ENCODE results near the gene ARRB2. TPM values are rescaled to one million over a fixed set of nuclear protein-coding genes. Genes with fewer than 3 reads are reported as not detected.

The ARRB2 gene
- total RNA-seq, 1 donor from 2014 or later, result 189 TPM

DNA sequence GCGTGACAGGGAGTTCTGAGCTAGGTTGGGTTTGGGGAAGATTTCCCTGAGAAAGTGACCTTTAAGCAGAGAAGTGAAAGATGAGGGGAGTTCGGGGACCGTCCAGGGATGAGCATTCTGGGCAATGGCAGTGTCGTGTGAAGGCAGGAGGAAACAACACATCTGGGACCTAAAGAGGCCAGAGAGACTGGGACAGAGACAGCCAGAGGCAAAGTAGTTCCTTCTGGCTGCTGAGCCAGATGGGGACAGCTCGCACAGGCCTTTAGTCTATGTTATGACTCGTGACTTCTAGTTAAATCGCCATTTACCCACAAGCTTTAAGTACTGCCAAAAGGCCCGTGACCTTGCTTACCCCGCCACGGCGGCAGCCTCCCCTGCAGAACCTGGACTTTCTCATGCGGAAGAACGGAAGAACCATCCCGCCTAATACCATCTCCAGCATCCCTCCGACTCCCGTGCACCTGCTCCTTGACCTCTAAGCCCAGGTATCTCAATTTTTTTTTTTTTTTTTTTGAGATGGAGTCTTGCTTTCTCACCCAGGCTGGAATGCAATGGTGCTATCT lies 12.3 kb downstream of the ARRB2 start:
- Mint-ChIP-seq H3K36me3 (ENCODE audit: low read depth) (peaks cover 42% of the 10 kb centered on the region), H3K4me1 (peaks cover 21% of the 10 kb centered on the region)

DNA sequence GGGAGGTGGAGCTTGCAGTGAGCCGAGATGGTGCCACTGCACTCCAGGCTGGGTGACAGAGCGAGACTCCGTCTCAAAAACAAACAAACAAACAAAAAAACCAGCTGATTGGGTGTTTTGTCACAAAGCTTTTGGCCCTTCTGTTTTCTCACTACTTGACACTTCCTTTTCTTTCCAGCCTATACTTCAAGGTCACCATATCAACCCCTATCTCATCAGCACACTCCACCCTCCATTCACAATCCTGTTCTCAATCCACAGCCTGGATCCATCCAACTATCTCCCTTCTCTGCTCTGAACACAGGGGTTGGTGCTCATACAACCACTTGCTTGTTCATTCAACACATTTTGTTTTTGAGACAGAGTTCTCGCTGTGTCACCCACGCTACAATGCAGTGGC lies 14.2 kb downstream of the ARRB2 start:
- Mint-ChIP-seq H3K27ac (no peak overlapping the region), H3K4me3 (no peak overlapping the region), H3K9me3 (no peaks in the 10 kb centered on the region), H3K4me1 (peaks cover 30% of the 10 kb centered on the region), H3K27me3 (no peaks in the 10 kb centered on the region), H3K36me3 (ENCODE audit: low read depth) (peaks cover 25% of the 10 kb centered on the region)
- DNase-seq, result no peak
- intact Hi-C loops (cut with micrococcal nuclease), result no loop called here

More for the DNA sequence above, 12.3 kb downstream of the ARRB2 start:
- Mint-ChIP-seq H3K27me3 (no peaks in the 10 kb centered on the region), H3K27ac (peak overlapping the region; percentile 47), H3K4me3 (no peak overlapping the region), H3K9me3 (no peaks in the 10 kb centered on the region)
- intact Hi-C loops (cut with micrococcal nuclease), result no loop called here
- DNase-seq, result no peak

DNA sequence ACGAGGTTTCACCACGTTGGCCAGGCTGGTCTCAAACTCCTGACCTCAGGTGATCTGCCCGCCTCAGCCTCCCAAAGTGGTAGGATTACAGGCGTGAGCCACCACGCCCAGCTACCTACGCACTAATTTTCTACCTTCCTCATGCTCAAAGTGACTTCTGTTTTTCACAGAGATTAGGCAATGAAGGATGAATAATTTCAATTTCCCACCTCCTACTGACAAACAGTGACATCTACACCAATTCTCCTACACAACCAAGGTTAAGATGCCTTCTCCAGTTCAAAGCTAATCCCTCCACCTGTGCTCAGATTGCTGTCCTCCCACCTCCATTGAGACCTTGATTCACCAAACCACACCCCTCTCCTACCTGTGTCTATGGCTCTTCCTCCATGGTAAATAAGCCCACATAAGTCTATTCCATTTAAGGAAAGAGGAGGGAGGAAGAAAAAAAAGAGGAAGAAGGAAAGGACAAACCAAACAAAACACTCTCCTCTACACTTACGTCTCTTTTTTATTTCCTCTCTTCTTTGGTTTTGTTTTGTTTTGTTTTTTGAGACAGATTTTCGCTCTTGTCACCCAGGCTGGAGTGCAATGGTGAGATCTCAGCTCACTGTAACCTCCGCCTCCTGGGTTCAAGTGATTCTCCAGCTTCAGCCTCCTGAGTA lies 15.3 kb downstream of the ARRB2 start:
- no peak overlapping the region for H3K4me3 Mint-ChIP-seq
- H3K36me3 Mint-ChIP-seq (ENCODE audit: low read depth), result peaks cover 15% of the 10 kb centered on the region
- peaks cover 35% of the 10 kb centered on the region for H3K4me1 Mint-ChIP-seq

DNA sequence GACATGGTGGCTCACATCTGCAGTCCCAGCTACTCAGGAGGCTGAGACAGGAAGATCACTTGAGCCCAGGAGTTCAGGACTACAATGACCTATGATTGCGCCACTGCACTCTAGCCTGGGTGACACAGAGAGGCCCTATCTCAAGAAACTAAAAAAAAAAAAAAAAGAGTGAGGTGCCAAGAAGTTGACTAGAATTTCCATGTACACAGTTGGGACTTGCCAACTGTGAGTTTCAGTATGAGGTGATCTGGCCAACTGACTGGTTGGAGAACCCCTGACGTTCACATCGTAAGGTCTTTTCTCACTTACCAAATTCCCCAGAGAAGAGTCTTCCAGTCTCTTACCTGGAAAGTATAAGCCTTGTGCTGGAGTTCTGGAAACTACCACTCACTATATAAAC lies 17.7 kb downstream of the ARRB2 start:
- no peak for DNase-seq
- intact Hi-C loops (cut with micrococcal nuclease), result loop anchor here (1.0 kb wide), 1 partner anchor 13 kb away; no protein-coding TSS in a partner anchor
- Mint-ChIP-seq H3K27me3 (no peaks in the 10 kb centered on the region), H3K27ac (peak overlapping the region; percentile 96), H3K4me3 (peak overlapping the region; percentile 46), H3K4me1 (peaks cover 39% of the 10 kb centered on the region), H3K9me3 (no peaks in the 10 kb centered on the region), H3K36me3 (ENCODE audit: low read depth) (no peaks in the 10 kb centered on the region)

More for the DNA sequence above, 15.3 kb downstream of the ARRB2 start:
- no peaks in the 10 kb centered on the region for H3K9me3 Mint-ChIP-seq
- peak overlapping the region; percentile 22 for H3K27ac Mint-ChIP-seq
- no peaks in the 10 kb centered on the region for H3K27me3 Mint-ChIP-seq
- intact Hi-C loops (cut with micrococcal nuclease), result no loop called here
- DNase-seq, result no peak

DNA sequence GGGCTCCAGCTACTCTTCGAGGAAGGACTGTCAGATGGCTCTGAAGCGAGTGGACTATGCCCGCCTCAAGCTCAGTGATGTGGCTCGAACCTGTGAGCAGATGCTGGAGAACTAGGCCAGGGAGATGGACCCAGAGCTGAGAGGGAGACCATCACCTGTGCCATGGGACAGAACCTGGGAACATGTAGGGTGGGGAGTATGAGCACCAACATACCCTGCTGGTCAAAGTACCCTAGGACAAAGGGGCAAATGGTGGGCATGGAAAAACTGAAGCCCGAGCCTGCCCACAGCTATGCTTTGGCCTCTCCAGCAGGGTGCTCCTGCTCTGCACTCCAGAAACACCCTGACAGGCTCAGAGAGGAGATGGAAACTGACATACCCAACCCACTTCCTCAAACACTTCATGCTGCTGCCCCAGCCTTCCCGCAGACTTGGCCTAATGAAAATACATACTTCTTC lies 22.7 kb downstream of the ARRB2 start:
- peaks cover 38% of the 10 kb centered on the region for H3K4me1 Mint-ChIP-seq
- peak; percentile 77 for DNase-seq
- peaks cover 5% of the 10 kb centered on the region for H3K27me3 Mint-ChIP-seq
- H3K27ac Mint-ChIP-seq, result peak overlapping the region; percentile 66
- H3K4me3 Mint-ChIP-seq, result peak overlapping the region; percentile 45
- peaks cover 3% of the 10 kb centered on the region for H3K36me3 Mint-ChIP-seq (ENCODE audit: low read depth)
- intact Hi-C loops (cut with micrococcal nuclease), result loop anchor here (2.0 kb wide), 1 partner anchor 156 kb away; no protein-coding TSS in a partner anchor
- H3K9me3 Mint-ChIP-seq, result no peaks in the 10 kb centered on the region

DNA sequence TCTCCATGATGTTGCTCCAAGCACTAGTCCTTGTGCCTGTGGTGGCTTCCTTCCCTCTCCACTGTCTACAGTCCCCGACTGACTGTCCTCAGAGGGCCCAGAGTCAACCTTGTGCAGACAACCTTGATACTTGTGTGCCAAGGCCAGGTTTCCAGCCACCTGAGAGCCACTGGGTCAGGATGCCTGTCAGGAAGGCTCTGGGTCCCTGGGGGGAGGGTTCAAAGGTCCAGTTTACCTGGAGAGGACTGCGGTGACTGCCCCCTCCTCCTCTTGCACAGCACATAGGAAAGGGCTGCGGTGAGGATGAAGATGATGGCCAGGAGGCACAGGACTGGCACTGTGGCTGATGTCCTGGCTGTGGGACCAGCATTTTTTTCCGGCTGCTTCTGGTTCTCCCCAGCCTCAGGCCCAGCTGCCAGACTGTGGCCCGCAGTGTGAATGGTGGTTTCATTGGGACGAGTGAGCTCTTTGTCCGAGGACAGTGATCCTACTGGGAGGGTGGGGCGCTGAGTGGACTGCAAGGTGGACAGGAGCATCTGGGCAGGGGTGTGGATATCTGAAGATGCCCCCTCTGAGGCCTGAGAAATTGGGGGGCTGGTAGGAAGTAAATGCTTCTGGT lies 24.5 kb downstream of the ARRB2 start:
- Mint-ChIP-seq H3K4me1 (peaks cover 38% of the 10 kb centered on the region), H3K4me3 (no peak overlapping the region), H3K27ac (no peak overlapping the region), H3K36me3 (ENCODE audit: low read depth) (peaks cover 3% of the 10 kb centered on the region), H3K9me3 (no peaks in the 10 kb centered on the region), H3K27me3 (peaks cover 17% of the 10 kb centered on the region)
- intact Hi-C loops (cut with micrococcal nuclease), result no loop called here
- DNase-seq, result no peak

DNA sequence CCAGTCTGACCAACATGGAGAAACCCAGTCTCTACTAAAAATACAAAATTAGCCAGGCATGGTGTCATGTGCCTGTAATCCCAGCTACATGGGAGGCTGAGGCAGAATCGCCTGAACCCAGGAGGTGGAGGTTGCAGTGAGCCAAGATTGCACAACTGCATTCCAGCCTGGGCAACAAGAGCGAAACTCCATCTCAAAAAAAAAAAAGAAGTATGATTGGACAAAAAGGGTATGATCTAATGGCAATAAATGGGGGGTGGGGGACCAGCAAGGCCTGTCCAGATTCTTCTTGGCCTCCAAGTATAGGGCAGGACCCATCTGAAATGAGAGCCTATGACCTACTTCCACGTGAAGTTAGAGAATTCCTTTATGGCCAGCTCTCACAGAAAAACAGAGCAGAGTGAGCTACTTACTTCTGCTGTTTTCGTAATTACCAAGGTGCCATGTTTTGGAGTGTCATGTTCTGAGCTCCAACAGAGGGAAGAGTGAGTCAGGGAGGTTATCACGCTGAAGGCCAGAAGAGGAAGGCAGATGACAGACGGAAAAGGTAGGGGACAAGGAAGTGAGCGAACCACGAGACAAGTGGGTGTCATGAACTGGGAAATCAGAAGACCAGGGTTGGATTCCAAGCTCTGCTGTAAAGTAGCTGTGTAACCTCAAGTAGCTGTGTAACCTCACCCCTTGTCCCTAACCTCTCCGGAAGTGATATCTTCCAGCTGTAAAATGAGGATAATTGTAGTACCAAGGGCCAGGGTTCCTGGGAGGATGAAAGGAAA lies 25.6 kb downstream of the ARRB2 start:
- peaks cover 26% of the 10 kb centered on the region for H3K27me3 Mint-ChIP-seq
- H3K4me1 Mint-ChIP-seq, result peaks cover 34% of the 10 kb centered on the region
- no peak for DNase-seq
- no peak overlapping the region for H3K27ac Mint-ChIP-seq
- H3K36me3 Mint-ChIP-seq (ENCODE audit: low read depth), result peaks cover 3% of the 10 kb centered on the region
- H3K4me3 Mint-ChIP-seq, result no peak overlapping the region
- intact Hi-C loops (cut with micrococcal nuclease), result no loop called here
- H3K9me3 Mint-ChIP-seq, result no peaks in the 10 kb centered on the region

DNA sequence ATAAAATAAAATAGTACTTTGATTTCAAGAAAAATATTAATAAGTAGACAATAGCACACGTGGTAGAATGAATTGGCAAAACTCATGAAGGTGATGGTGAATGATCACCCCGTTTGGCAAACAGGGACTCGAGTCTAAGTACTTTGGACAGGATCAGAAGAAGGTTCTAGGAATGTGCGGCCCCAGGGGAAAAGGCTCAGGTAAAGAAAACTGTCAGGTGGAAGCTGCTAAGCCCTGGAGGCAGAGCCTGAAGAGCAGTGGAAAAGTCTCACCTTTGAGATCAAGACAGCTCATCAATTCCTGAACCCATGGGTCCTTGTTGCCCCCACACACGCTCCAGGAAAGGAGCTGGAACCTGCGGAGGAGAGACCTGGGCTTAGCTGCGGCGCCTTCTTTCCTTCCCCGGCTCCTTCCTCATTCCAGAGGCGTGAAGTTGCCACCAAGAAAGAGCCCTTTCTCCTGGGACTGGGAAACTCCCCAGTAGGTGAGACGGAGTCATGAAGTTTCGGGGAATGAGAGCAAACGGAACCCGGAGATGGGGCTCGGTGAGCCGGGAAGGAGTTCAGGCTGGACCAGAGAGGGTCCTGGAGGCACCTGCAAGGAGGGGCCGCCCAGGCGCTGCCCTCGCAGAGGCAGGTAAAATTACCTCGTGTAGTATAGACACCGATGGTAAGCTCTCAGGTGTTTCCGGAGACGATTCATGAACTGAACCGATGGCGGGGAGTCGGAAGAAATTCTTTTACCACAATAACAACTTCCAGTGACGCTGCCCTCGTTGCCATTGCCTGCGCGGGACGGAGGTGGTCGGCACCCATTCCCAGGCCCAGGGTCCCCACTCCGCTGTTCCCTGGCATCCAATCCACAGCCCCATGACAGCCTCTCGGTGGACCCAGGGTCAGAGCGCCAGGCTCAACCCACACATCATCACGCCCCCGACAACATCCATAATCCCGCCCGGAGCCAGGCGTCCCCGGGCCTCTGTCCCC lies 28.0 kb downstream of the ARRB2 start:
- Mint-ChIP-seq H3K9me3 (no peaks in the 10 kb centered on the region), H3K27ac (peak overlapping the region; percentile 48), H3K4me3 (peak overlapping the region; percentile 81), H3K4me1 (peaks cover 25% of the 10 kb centered on the region), H3K27me3 (peaks cover 35% of the 10 kb centered on the region), H3K36me3 (ENCODE audit: low read depth) (peaks cover 2% of the 10 kb centered on the region)
- intact Hi-C loops (cut with micrococcal nuclease), result no loop called here
- DNase-seq, result peak; percentile 71

DNA sequence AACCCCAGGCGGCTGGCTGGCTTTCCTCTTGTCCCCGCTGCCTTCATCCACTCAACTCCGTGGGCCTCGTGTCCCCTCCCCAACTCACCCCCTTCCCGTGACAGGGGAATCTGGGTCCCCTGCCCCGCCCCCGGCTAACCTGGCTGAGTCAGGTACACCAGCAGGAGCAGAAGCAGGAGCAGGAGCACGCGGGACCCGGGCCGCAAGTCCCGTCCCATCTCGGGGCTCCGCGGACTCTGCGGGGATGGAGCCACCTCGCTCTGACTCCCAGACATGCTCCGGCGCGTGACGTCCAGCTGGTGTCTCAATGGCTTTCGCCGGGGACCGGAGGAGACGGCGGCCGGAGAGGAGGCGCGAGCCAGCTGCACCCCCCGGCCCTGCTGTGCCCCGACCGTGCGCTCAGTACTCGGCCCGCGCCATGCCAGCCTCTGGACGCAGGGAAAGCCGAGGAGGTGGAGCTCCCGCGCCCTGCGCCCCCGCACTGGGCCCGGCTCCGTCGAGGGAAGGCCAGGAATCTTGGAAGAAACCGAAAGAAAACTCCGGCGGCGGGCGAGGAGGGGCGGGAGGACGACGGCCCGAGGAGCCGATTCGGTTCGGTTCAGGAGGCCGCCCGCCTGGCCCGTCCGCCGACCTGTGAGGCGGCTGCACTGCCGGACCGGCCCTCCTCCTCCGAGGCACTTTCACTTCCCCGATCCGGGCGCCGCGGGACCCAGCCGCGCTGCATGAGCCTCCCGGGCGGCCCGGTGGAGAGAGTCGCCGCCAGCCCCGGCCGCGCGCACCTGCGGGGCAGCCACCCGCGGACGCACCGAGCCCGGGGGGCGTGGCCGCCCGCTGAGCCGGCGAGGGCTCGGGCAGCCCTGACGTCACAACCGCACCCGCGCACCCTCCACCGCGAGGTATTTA lies 28.9 kb downstream of the ARRB2 start, which contains the start of the genes CXCL16 and ZMYND15:
CXCL16 (minus strand) TSS at position 807 of the 903 bp plus-strand sequence; CDS start at position 218, 589 bp downstream.
ZMYND15 (plus strand) TSS at position 712 of the 903 bp plus-strand sequence. CDS start 716 bp downstream, outside the sequence.
- Mint-ChIP-seq H3K27me3 (peaks cover 37% of the 10 kb centered on the region), H3K27ac (peak within 1 kb of the TSS; percentile 48), H3K9me3 (no peaks in the 10 kb centered on the region), H3K4me3 (peak within 1 kb of the TSS; percentile 85), H3K4me1 (peaks cover 22% of the 10 kb centered on the region), H3K36me3 (ENCODE audit: low read depth) (no peaks in the 10 kb centered on the region)
- DNase-seq, result peak; percentile 89
- intact Hi-C loops (cut with micrococcal nuclease), result no loop called here

DNA sequence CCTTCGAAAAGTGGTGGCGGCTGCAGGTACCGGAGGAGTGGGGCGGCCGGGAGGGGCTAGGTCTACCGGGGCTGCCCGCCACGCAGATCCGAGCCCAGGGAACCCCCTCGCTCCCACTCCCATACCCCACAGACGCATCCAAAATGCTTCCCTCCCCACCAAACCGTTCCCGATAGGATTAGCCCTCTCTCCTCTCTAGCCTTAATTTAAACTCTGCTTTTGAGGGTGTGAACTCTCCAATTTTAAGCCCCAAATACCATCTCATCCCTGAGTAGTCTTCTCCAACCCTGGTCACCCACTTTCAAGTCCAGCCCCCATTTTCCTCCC lies 29.6 kb downstream of the ARRB2 start:
- intact Hi-C loops (cut with micrococcal nuclease), result no loop called here
- Mint-ChIP-seq H3K27me3 (peaks cover 37% of the 10 kb centered on the region), H3K4me3 (peak overlapping the region; percentile 85), H3K36me3 (ENCODE audit: low read depth) (no peaks in the 10 kb centered on the region), H3K4me1 (peaks cover 21% of the 10 kb centered on the region), H3K9me3 (no peaks in the 10 kb centered on the region), H3K27ac (peak overlapping the region; percentile 8)
- DNase-seq, result no peak

DNA sequence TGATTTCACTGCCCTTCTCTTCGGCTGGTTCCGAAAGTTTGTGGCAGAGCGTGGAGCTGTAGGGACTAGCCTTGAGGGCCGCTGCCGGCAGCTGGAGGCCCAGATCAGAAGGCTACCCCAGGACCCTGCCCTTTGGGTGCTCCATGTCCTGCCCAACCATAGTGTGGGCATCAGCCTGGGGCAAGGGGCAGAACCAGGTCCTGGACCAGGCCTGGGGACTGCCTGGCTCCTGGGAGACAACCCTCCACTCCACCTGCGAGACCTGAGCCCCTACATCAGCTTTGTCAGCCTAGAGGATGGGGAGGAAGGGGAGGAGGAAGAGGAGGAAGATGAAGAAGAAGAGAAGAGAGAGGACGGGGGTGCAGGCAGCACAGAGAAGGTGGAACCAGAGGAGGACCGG lies 30.2 kb downstream of the ARRB2 start:
- Mint-ChIP-seq H3K4me3 (peak overlapping the region; percentile 85), H3K4me1 (peaks cover 21% of the 10 kb centered on the region), H3K9me3 (no peaks in the 10 kb centered on the region), H3K36me3 (ENCODE audit: low read depth) (no peaks in the 10 kb centered on the region), H3K27ac (peak overlapping the region; percentile 8), H3K27me3 (peaks cover 39% of the 10 kb centered on the region)
- intact Hi-C loops (cut with micrococcal nuclease), result no loop called here
- no peak for DNase-seq

DNA sequence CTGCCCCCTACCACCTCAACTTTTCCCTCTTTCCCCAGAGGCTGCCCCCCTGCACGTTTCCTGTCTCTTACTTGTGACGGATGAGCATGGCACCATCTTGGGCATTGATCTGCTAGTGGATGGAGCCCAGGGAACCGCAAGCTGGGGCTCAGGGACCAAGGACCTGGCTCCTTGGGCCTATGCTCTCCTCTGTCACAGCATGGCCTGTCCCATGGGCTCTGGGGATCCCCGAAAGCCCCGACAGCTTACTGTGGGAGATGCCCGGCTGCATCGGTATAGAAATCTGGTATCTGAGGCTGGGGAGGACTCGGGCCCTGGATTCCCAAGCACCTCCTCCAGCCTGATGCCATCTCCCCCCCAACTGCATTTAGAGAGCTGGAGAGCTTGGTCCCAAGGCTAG lies 31.1 kb downstream of the ARRB2 start:
- H3K9me3 Mint-ChIP-seq, result no peaks in the 10 kb centered on the region
- peaks cover 35% of the 10 kb centered on the region for H3K27me3 Mint-ChIP-seq
- DNase-seq, result no peak
- peak overlapping the region; percentile 59 for H3K27ac Mint-ChIP-seq
- intact Hi-C loops (cut with micrococcal nuclease), result no loop called here
- peak overlapping the region; percentile 34 for H3K4me3 Mint-ChIP-seq
- no peaks in the 10 kb centered on the region for H3K36me3 Mint-ChIP-seq (ENCODE audit: low read depth)
- H3K4me1 Mint-ChIP-seq, result peaks cover 13% of the 10 kb centered on the region
